Loucy (cell line): ENCODE results near the gene TOGARAM2.

Experiments
- H2AFZ ChIP-seq: fragments of 200-600 bp; sonication (generic); 2 replicates; pipeline ENCODE4 v1.6.0; 2016; ENCODE audit warnings: antibody characterized with exemption, mild to moderate bottlenecking, low read length, moderate library complexity
- H3F3A ChIP-seq: fragments of 200-600 bp; 2 replicates; pipeline ENCODE4 v1.6.0; 2016; ENCODE audit warnings: antibody characterized with exemption, low read depth, mild to moderate bottlenecking
- H3K27me3 ChIP-seq: fragments of 200-600 bp; sonication (generic); 2 replicates; pipeline ENCODE4 v1.6.1; 2014; ENCODE audit warnings: low read length, mild to moderate bottlenecking; ENCODE audit not compliant: insufficient read depth, poor library complexity, severe bottlenecking
- H3K36me3 ChIP-seq: fragments of 200-600 bp; sonication (generic); 2 replicates; pipeline ENCODE4 v1.6.1; 2016; ENCODE audit warnings: low read length; ENCODE audit not compliant: insufficient read depth
- H3K4me1 ChIP-seq: fragments of 200-600 bp; sonication (generic); 2 replicates; pipeline ENCODE4 v1.5.1; 2014; ENCODE audit warnings: low read length, mild to moderate bottlenecking; ENCODE audit not compliant: insufficient read depth, poor library complexity, severe bottlenecking
- H3K4me2 ChIP-seq: fragments of 200-600 bp; sonication (generic); 2 replicates; pipeline ENCODE4 v1.6.0; 2014; ENCODE audit warnings: antibody characterized with exemption, low read length, low read depth, mild to moderate bottlenecking; ENCODE audit not compliant: poor library complexity, severe bottlenecking
- H3K4me3 ChIP-seq: fragments of 200-600 bp; sonication (generic); 2 replicates; pipeline ENCODE4 v1.5.1; 2014; ENCODE audit warnings: low read length, mild to moderate bottlenecking, mixed read lengths; ENCODE audit not compliant: poor library complexity, severe bottlenecking
- H3K79me2 ChIP-seq: fragments of 200-600 bp; sonication (generic); 2 replicates; pipeline ENCODE4 v1.6.1; 2014; ENCODE audit warnings: low read length; ENCODE audit not compliant: insufficient read depth
- H3K9ac ChIP-seq: fragments of 200-600 bp; sonication (generic); 2 replicates; pipeline ENCODE4 v1.6.0; 2014; ENCODE audit warnings: mild to moderate bottlenecking, low read depth, low read length, moderate library complexity; ENCODE audit not compliant: poor library complexity, severe bottlenecking
- H3K9me2 ChIP-seq: fragments of 200-600 bp; sonication (generic); replicated peaks from 2 replicates; pipeline ENCODE4 v1.6.1; 2016; ENCODE audit warnings: low read depth, low read length, mixed read lengths
- H3K9me3 ChIP-seq: fragments of 200-600 bp; sonication (generic); 2 replicates; pipeline ENCODE4 v1.6.1; 2014; ENCODE audit warnings: mild to moderate bottlenecking, antibody characterized with exemption, low read length, low read depth; ENCODE audit not compliant: insufficient read depth
- H4K20me1 ChIP-seq: fragments of 200-600 bp; sonication (generic); 2 replicates; pipeline ENCODE4 v1.6.0; 2014; ENCODE audit warnings: antibody characterized with exemption, low read length, mild to moderate bottlenecking; ENCODE audit not compliant: insufficient read depth, poor library complexity, severe bottlenecking
- CTCF ChIP-seq: fragments of 200-600 bp; sonication (generic); conservative IDR thresholded peaks from 2 replicates; pipeline ENCODE4 v1.5.1; 2014; ENCODE audit warnings: mild to moderate bottlenecking, antibody characterized with exemption, low read length
- EZH2phosphoT487 ChIP-seq: fragments of 200-600 bp; IDR thresholded peaks from 2 replicates; pipeline ENCODE4 v1.6.1; 2018; ENCODE audit warnings: antibody characterized with exemption, mild to moderate bottlenecking, moderate library complexity, borderline replicate concordance

TOGARAM2 gene

GRCh38 chr2:28944535-28945248 is 36.4 kb upstream of the TOGARAM2 start:
- no peak for TF ChIP-seq CTCF
- TF ChIP-seq EZH2phosphoT487, result no peak
- Histone ChIP-seq H3F3A (no peaks in the 10 kb centered on the region), H3K9me2 (no peaks in the 10 kb centered on the region), H2AFZ (no peak overlapping the region), H3K9me3 (no peaks in the 10 kb centered on the region; the same call in 1 of the 2 replicates), H3K4me2 (no peak overlapping the region), H3K36me3 (peaks cover 83% of the 10 kb centered on the region), H3K27me3 (no peaks in the 10 kb centered on the region), H3K79me2 (no peaks in the 10 kb centered on the region), H3K9ac (no peak overlapping the region), H4K20me1 (no peaks in the 10 kb centered on the region), H3K4me3 (no peak overlapping the region), H3K4me1 (no peaks in the 10 kb centered on the region)

GRCh38 chr2:28948160-28948559 is 32.9 kb upstream of the TOGARAM2 start:
- Histone ChIP-seq H3K9ac (no peak overlapping the region), H4K20me1 (no peaks in the 10 kb centered on the region), H3K4me1 (no peaks in the 10 kb centered on the region), H3F3A (no peaks in the 10 kb centered on the region), H2AFZ (no peak overlapping the region), H3K9me3 (no peaks in the 10 kb centered on the region; the same call in 1 of the 2 replicates), H3K27me3 (no peaks in the 10 kb centered on the region), H3K9me2 (no peaks in the 10 kb centered on the region), H3K36me3 (peaks cover 56% of the 10 kb centered on the region), H3K79me2 (no peaks in the 10 kb centered on the region), H3K4me2 (no peak overlapping the region), H3K4me3 (no peak overlapping the region)
- TF ChIP-seq CTCF, result no peak
- TF ChIP-seq EZH2phosphoT487, result no peak

- Histone ChIP-seq H3K9me2 (no peaks in the 10 kb centered on the region), H3F3A (no peaks in the 10 kb centered on the region), H3K9ac (no peak overlapping the region), H3K36me3 (peaks cover 48% of the 10 kb centered on the region), H3K4me2 (no peak overlapping the region), H3K79me2 (no peaks in the 10 kb centered on the region), H3K27me3 (no peaks in the 10 kb centered on the region), H2AFZ (no peak overlapping the region), H3K4me3 (no peak overlapping the region), H4K20me1 (no peaks in the 10 kb centered on the region), H3K9me3 (no peaks in the 10 kb centered on the region; the same call in 1 of the 2 replicates), H3K4me1 (no peaks in the 10 kb centered on the region)
- TF ChIP-seq EZH2phosphoT487 (no peak), CTCF (no peak)
Measured at GRCh38 chr2:28949190-28949589, 31.9 kb upstream of the TOGARAM2 start.
